Osteocyte (in vitro differentiated cells): ENCODE measurements around the gene ZMIZ1. TPM values are rescaled to one million over a fixed set of nuclear protein-coding genes. Genes with fewer than 3 reads are reported as not detected.
A peak's percentile ranks its signal among the peaks of the same experiment; 100 is the strongest.

Experiments
- DNase-seq: peaks from one replicate; pipeline ENCODE4 v3.0.0; 2021; ENCODE audit warnings: mixed read lengths; ENCODE audit not compliant: unreplicated experiment; ENCODE audit errors: extremely low spot score
- H3K27ac Mint-ChIP-seq: one replicate; pipeline ENCODE4 v1.8.0; 2021; ENCODE audit warnings: mild to moderate bottlenecking, mixed read lengths; ENCODE audit not compliant: unreplicated experiment
- H3K27me3 Mint-ChIP-seq: one replicate; pipeline ENCODE4 v1.8.0; 2021; ENCODE audit warnings: mixed read lengths; ENCODE audit not compliant: unreplicated experiment
- H3K36me3 Mint-ChIP-seq: one replicate; pipeline ENCODE4 v1.8.0; 2021; ENCODE audit warnings: mixed read lengths; ENCODE audit not compliant: unreplicated experiment
- H3K4me1 Mint-ChIP-seq: one replicate; pipeline ENCODE4 v1.8.0; 2021; ENCODE audit warnings: mixed read lengths; ENCODE audit not compliant: unreplicated experiment
- H3K4me3 Mint-ChIP-seq: one replicate; pipeline ENCODE4 v1.8.0; 2021; ENCODE audit warnings: mild to moderate bottlenecking, moderate library complexity, mixed read lengths; ENCODE audit not compliant: unreplicated experiment
- H3K9me3 Mint-ChIP-seq: one replicate; pipeline ENCODE4 v1.8.0; 2021; ENCODE audit warnings: mixed read lengths; ENCODE audit not compliant: unreplicated experiment
- CTCF ChIP-seq: fragments of 200-600 bp; sonication (generic); IDR thresholded peaks from 2 replicates; pipeline ENCODE4 v1.5.0; 2021; ENCODE audit warnings: antibody characterized with exemption, mild to moderate bottlenecking, moderate library complexity
- total RNA-seq: library from RNA; stranded (reverse); gene quantifications from 2 replicates; pipeline ENCODE4 v1.2.1, GENCODE V29; 2021

The ZMIZ1 gene
- total RNA-seq, 1 donor from 2014 or later, result 90.5 TPM

DNA sequence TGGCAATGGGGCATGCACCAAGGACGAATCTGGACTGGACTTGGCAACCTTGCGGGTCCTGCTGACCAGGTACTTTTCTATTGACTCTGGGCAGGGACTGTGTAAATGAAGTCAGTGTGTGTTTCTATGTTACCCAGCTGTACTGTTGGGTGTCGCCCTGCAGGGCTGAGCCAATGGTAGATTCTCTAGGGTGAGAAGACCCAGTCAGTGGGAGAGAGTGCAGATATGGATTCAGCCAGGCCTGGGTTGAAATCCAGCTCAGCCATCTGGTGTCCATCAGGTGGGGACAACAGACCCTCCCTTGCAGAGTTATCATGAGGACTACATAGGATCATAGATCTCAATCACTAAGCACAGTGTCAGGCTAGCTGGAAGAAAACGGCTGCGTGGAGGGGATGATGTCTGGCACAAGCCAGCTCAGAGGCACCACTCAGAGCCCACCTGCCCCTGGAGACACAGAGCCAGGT is 273.6 kb downstream of the ZMIZ1 start:
- TF ChIP-seq CTCF, result no peak
- no peak for DNase-seq
- peaks cover 7% of the 10 kb centered on the region for H3K4me1 Mint-ChIP-seq
- no peaks in the 10 kb centered on the region for H3K27me3 Mint-ChIP-seq
- H3K36me3 Mint-ChIP-seq, result no peaks in the 10 kb centered on the region
- H3K27ac Mint-ChIP-seq, result no peak overlapping the region
- no peaks in the 10 kb centered on the region for H3K9me3 Mint-ChIP-seq
- H3K4me3 Mint-ChIP-seq, result no peak overlapping the region

GRCh38 chr10:79342811-79343561 is 274.2 kb downstream of the ZMIZ1 start:
- no peak for DNase-seq
- H3K36me3 Mint-ChIP-seq, result no peaks in the 10 kb centered on the region
- no peaks in the 10 kb centered on the region for H3K9me3 Mint-ChIP-seq

DNA sequence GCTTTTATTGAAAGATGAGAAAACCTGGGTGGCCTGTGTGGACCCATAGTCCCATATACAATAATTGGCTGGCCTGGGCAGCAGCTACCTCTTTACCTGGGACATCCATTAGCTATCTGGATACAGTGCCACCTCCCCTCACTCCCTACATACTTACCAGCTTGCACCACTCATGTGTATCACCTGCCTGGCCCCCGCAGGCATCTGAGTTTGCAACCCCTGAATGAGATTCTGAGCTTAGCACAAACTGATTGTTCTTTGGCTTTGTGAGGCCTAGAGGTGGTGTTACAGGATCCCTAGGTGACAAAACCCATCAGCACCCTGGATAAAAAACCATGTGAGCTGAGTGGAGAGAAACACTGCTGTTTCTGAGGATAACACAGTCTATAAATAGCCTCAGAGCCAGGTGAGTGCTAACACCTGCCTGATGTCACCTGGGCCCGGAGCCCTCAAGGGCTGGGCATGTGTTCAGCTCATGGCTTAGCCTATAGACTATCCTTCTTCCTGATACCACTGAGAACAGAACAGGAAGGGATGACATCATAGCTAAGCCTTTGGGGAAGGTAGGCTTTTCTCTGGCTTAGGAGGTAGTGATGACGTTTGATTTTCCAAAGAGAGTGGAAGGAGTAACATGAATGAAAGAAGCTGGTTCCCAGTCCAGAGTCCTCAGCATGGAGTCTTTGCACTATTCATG is 275.9 kb downstream of the ZMIZ1 start:
- Mint-ChIP-seq H3K4me3 (no peak overlapping the region), H3K27me3 (no peaks in the 10 kb centered on the region), H3K36me3 (peaks cover 2% of the 10 kb centered on the region), H3K27ac (no peak overlapping the region), H3K4me1 (peaks cover 20% of the 10 kb centered on the region), H3K9me3 (no peaks in the 10 kb centered on the region)
- no peak for TF ChIP-seq CTCF
- no peak for DNase-seq

More at GRCh38 chr10:79342811-79343561, 274.2 kb downstream of the ZMIZ1 start:
- Mint-ChIP-seq H3K4me3 (no peak overlapping the region), H3K27me3 (no peaks in the 10 kb centered on the region), H3K27ac (no peak overlapping the region), H3K4me1 (peaks cover 8% of the 10 kb centered on the region)
- TF ChIP-seq CTCF, result no peak

- DNase-seq, result no peak
- Mint-ChIP-seq H3K36me3 (peaks cover 7% of the 10 kb centered on the region), H3K27me3 (no peaks in the 10 kb centered on the region), H3K27ac (no peak overlapping the region), H3K4me3 (no peak overlapping the region), H3K9me3 (no peaks in the 10 kb centered on the region), H3K4me1 (peaks cover 20% of the 10 kb centered on the region)
- TF ChIP-seq CTCF, result no peak
Measured at GRCh38 chr10:79345241-79346011, 276.7 kb downstream of the ZMIZ1 start.

GRCh38 chr10:79346012-79346340 is 277.2 kb downstream of the ZMIZ1 start:
- Mint-ChIP-seq H3K9me3 (no peaks in the 10 kb centered on the region), H3K4me3 (no peak overlapping the region), H3K27me3 (no peaks in the 10 kb centered on the region), H3K27ac (no peak overlapping the region), H3K4me1 (peaks cover 20% of the 10 kb centered on the region), H3K36me3 (peaks cover 7% of the 10 kb centered on the region)
- peak; percentile 64 for DNase-seq
- TF ChIP-seq CTCF, result no peak
